ENCODE data around the gene CRYGS.

DNA sequence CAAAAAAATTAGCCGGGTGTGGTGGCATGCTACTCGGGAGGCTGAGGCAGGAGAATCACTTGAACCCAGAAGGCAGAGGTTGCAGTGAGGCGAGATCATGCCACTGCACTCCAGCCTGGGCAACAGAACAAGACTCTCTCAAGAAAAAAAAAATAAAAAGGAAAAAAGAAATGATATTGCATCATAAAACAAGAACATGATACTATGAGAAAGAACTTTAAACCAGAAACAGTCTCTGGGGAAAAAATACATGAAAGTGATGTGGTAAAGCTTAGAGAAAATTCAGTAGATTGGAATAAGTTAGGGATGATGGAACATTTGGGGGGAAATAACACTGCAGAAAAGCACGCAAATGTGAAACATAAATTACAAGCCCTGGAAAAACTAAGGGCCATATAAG, 54.7 kb downstream of the CRYGS start:
- TF ChIP-seq, protein P1, sequence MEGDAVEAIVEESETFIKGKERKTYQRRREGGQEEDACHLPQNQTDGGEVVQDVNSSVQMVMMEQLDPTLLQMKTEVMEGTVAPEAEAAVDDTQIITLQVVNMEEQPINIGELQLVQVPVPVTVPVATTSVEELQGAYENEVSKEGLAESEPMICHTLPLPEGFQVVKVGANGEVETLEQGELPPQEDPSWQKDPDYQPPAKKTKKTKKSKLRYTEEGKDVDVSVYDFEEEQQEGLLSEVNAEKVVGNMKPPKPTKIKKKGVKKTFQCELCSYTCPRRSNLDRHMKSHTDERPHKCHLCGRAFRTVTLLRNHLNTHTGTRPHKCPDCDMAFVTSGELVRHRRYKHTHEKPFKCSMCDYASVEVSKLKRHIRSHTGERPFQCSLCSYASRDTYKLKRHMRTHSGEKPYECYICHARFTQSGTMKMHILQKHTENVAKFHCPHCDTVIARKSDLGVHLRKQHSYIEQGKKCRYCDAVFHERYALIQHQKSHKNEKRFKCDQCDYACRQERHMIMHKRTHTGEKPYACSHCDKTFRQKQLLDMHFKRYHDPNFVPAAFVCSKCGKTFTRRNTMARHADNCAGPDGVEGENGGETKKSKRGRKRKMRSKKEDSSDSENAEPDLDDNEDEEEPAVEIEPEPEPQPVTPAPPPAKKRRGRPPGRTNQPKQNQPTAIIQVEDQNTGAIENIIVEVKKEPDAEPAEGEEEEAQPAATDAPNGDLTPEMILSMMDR (IDR thresholded peaks at IDR 0.05): no peak
- TF ChIP-seq POLR2A (IDR thresholded peaks at IDR 0.05): no peak

All from thyroid gland (tissue), 4 donors.